ENCODE data around the gene TBC1D25. TPM values are rescaled to one million over a fixed set of nuclear protein-coding genes. Genes with fewer than 3 reads are reported as not detected.

TBC1D25 gene
- total RNA-seq, 1 donor from 2014 or later = 14.5 TPM

DNA sequence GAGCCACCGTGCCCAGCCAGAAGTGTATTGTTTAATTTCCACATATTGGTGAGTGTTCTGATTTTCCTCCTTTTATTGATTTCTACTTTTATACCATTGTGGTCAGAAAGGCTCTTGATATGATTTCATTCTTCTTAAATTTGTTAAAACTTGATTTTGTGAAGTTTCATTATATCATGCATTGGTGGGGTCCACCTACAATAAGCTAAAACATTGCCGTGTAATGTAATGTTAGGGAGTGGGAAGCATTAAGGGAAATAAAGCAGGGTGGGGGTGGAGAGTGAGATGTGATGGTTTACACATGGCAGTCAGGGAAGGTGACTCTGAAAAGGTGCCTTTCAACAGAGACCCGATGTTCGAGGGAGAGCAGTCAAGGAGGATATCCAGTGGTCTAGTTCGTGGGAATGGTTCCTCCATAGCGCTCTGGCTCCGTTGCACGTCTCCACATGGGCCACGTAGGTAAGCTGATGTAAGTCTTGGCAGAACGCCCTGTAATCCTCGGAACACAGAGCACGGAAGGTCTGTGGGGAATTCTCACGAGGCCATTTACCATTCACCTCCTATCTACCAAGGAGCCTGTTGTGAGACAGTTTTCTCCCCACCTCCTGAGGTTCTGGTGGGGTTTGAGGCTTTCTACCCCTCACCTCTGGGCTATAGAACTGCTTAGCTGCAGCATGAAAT, 50.1 kb downstream of the TBC1D25 start:
- Histone ChIP-seq H3K36me3 (no peaks in the 10 kb centered on the region), H3K4me3 (peak overlapping the region; percentile 44), H3K4me1 (peaks cover 10% of the 10 kb centered on the region), H3K27ac (replicated peaks) (peak overlapping the region; percentile 86), H3K9me3 (replicated peaks) (no peaks in the 10 kb centered on the region), H3K27me3 (ENCODE audit: low read depth) (no peaks in the 10 kb centered on the region)
- intact Hi-C loops (cut with micrococcal nuclease) = no loop called here
- TF ChIP-seq, protein P1, sequence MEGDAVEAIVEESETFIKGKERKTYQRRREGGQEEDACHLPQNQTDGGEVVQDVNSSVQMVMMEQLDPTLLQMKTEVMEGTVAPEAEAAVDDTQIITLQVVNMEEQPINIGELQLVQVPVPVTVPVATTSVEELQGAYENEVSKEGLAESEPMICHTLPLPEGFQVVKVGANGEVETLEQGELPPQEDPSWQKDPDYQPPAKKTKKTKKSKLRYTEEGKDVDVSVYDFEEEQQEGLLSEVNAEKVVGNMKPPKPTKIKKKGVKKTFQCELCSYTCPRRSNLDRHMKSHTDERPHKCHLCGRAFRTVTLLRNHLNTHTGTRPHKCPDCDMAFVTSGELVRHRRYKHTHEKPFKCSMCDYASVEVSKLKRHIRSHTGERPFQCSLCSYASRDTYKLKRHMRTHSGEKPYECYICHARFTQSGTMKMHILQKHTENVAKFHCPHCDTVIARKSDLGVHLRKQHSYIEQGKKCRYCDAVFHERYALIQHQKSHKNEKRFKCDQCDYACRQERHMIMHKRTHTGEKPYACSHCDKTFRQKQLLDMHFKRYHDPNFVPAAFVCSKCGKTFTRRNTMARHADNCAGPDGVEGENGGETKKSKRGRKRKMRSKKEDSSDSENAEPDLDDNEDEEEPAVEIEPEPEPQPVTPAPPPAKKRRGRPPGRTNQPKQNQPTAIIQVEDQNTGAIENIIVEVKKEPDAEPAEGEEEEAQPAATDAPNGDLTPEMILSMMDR (IDR thresholded peaks at IDR 0.05; ENCODE audit: borderline replicate concordance) = no peak
- DNase-seq = no peak

DNA sequence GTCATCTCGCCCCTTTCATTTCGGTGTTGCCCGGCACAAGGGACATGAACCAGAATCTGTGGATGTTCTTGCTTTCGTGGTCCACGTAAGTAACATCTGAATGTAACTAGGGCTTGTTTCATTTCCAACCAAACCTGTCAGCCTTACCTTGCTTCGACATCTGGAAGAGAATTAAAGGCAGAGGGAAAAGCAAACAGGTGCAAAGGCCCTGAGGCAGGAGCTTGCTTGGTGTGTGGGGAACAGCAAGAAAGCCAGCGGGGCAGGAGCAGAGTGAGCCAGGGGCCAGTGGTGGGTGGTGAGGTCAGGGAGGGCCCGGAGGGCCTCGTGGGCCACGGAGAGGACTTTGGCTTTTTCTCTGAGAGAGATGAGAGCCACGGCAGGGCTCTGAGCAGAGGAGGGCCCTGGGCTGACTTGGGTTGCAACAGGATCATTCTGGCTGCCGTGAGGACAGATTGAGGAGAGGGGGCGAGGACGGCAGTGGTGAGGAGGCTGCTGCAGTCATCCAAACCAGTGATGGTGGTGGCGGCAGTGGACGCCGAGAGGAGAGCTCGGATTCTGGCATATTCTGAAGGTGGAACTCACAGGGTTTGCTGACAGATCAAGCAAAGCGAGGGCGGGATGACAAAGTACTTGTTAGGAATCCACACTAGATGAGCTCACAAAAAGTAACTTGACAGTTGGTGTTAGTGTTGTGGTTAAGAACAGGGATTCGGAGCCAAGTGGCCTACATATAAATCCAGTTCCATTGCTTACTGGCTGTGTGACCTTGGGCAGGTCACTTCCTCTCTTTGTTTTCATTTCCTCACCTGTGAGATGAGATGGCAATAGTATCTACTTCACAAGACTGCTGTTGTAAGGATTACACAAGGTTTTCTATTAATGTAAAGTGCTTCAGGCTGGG, 50.9 kb downstream of the TBC1D25 start:
- peak overlapping the region; percentile 44 for H3K4me3 ChIP-seq
- TF ChIP-seq, protein P1 (IDR thresholded peaks at IDR 0.05; ENCODE audit: borderline replicate concordance) = no peak

DNA sequence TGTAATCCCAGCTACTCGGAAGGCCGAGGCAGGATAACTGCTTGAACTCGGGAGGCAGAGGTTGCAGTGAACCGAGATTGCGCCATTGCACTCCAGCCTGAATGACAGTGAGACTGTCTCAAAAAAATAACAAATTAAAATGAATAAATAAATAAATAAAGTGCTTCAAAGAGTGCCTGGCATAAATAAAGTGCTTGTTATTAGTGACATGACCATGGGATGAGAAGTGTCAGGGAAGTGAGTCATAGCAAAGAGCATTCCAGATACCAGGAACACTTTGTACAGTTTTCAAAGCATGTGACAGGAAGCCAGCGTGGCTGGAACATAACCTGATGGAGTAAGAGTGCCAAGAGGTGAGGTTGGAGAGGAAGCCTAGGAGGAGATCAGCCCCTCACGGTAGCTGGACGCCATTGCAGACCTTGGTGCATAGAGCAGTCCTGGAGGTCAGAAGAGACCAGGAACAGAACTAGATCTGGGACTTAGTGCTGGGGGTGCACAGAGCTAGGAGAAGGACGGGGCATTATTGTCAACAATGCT, 51.8 kb downstream of the TBC1D25 start:
- Histone ChIP-seq H3K4me3 (peak overlapping the region; percentile 44), H3K27me3 (ENCODE audit: low read depth) (no peaks in the 10 kb centered on the region), H3K36me3 (no peaks in the 10 kb centered on the region), H3K27ac (replicated peaks) (peak overlapping the region; percentile 86), H3K4me1 (peaks cover 10% of the 10 kb centered on the region), H3K9me3 (replicated peaks) (no peaks in the 10 kb centered on the region)
- DNase-seq = no peak
- TF ChIP-seq, protein P1 (IDR thresholded peaks at IDR 0.05; ENCODE audit: borderline replicate concordance) = peak; percentile 38
- intact Hi-C loops (cut with micrococcal nuclease) = no loop called here

More for the DNA sequence above, 50.9 kb downstream of the TBC1D25 start:
- intact Hi-C loops (cut with micrococcal nuclease) = no loop called here
- Histone ChIP-seq H3K36me3 (no peaks in the 10 kb centered on the region), H3K27ac (replicated peaks) (peak overlapping the region; percentile 86), H3K4me1 (peaks cover 10% of the 10 kb centered on the region), H3K9me3 (replicated peaks) (no peaks in the 10 kb centered on the region), H3K27me3 (ENCODE audit: low read depth) (no peaks in the 10 kb centered on the region)
- no peak for DNase-seq

DNA sequence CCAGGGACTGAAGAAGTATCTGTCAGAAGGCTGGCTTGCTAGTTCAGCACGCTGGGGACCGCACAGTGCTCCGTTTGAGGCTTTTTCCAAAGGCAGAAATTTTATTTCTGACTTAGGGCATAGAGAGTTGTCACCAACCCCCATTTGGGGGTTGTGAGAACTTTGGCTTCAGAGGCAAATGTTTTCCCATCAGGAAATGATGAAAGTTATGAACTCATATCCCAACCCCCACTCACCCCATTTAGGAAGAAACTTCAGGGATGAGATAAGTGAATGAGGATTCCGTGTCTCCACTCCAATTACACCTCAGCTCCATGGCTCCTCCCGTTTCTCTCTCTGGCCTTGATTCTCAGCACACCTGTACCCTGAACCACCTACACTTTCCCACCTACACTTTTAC, 53.5 kb downstream of the TBC1D25 start:
- TF ChIP-seq, protein P1 (IDR thresholded peaks at IDR 0.05; ENCODE audit: borderline replicate concordance) = no peak
- no peaks in the 10 kb centered on the region for H3K27me3 ChIP-seq (ENCODE audit: low read depth)
- intact Hi-C loops (cut with micrococcal nuclease) = no loop called here
- no peak overlapping the region for H3K4me3 ChIP-seq
- H3K36me3 ChIP-seq = no peaks in the 10 kb centered on the region
- H3K9me3 ChIP-seq (replicated peaks) = no peaks in the 10 kb centered on the region
- H3K4me1 ChIP-seq = peaks cover 16% of the 10 kb centered on the region
- no peak for DNase-seq
- H3K27ac ChIP-seq (replicated peaks) = no peak overlapping the region

DNA sequence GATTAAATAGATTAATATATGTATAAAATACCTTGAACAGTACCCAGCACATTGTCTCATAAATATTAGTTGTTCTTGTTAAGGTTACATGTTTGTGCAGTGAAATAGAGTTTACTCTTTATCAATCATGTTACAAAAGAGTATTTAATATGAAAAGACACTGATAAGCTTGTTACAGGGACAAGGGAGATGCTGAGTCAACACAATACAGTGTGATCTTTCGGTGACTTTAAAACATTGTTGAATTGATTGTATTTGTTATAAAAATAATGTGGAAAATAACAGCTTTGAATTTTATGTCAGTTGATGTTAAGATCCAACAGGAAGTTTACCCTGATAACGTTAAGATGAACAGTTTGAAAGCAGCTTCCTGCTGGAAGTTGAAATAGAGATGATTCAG, 56.4 kb downstream of the TBC1D25 start:
- peaks cover 16% of the 10 kb centered on the region for H3K4me1 ChIP-seq
- intact Hi-C loops (cut with micrococcal nuclease) = no loop called here
- H3K36me3 ChIP-seq = peaks cover 22% of the 10 kb centered on the region
- H3K27ac ChIP-seq (replicated peaks) = no peak overlapping the region
- no peak overlapping the region for H3K4me3 ChIP-seq
- TF ChIP-seq, protein P1 (IDR thresholded peaks at IDR 0.05; ENCODE audit: borderline replicate concordance) = no peak
- no peaks in the 10 kb centered on the region for H3K9me3 ChIP-seq (replicated peaks)
- H3K27me3 ChIP-seq (ENCODE audit: low read depth) = no peaks in the 10 kb centered on the region
- DNase-seq = no peak
